ENCODE results near the gene NUTF2.
"Not testable (repeated sequence)": the region's sequence is repeated elsewhere in the genome, so short reads cannot be mapped to it uniquely, and the experiment has no call there.

NUTF2 gene

GRCh38 chr16:67846320-67847063 lies at the start of gene NUTF2:
Gene NUTF2 (plus strand): TSS chr16:67846933. CDS start chr16:67865131, 18,198 bp downstream.
- DNase-seq: peak; percentile 96

- DNase-seq: no peak
Measured at GRCh38 chr16:67800338-67800926, 46.3 kb upstream of the NUTF2 start.

- no peak for DNase-seq
Measured at GRCh38 chr16:67801241-67801640, 45.5 kb upstream of the NUTF2 start.

GRCh38 chr16:67801883-67802282 lies 44.9 kb upstream of the NUTF2 start:
- peak; percentile 11 for DNase-seq

- no peak for DNase-seq
Measured at GRCh38 chr16:67803894-67804293, 42.8 kb upstream of the NUTF2 start.

- no peak for DNase-seq
Measured at GRCh38 chr16:67804853-67805542, 41.7 kb upstream of the NUTF2 start.

GRCh38 chr16:67805718-67806427 lies 40.9 kb upstream of the NUTF2 start:
- no peak for DNase-seq

- peak; percentile 98 for DNase-seq
Measured at GRCh38 chr16:67806428-67807147, 40.1 kb upstream of the NUTF2 start, which contains the start of the genes RANBP10 and TSNAXIP1. Gene RANBP10 (minus strand): TSS chr16:67806560. CDS start chr16:67806536, 24 bp downstream. Gene TSNAXIP1 (plus strand): TSS chr16:67806889. CDS start chr16:67807150, 261 bp downstream.

- no peak for DNase-seq
Measured at GRCh38 chr16:67807148-67807682, 39.5 kb upstream of the NUTF2 start.

GRCh38 chr16:67811899-67812298 lies 34.8 kb upstream of the NUTF2 start:
- no peak for DNase-seq

GRCh38 chr16:67814567-67814966 lies 32.2 kb upstream of the NUTF2 start:
- no peak for DNase-seq

GRCh38 chr16:67820608-67821259 lies 26.0 kb upstream of the NUTF2 start:
- no peak for DNase-seq

- no peak for DNase-seq
Measured at GRCh38 chr16:67822511-67822910, 24.2 kb upstream of the NUTF2 start.

GRCh38 chr16:67825119-67825518 lies 21.6 kb upstream of the NUTF2 start:
- DNase-seq: no peak

- no peak for DNase-seq
Measured at GRCh38 chr16:67825906-67826305, 20.8 kb upstream of the NUTF2 start.

- no peak for DNase-seq
Measured at GRCh38 chr16:67828651-67829050, 18.1 kb upstream of the NUTF2 start.

- no peak for DNase-seq
Measured at GRCh38 chr16:67833030-67833414, 13.7 kb upstream of the NUTF2 start.

GRCh38 chr16:67833415-67834241 lies 13.1 kb upstream of the NUTF2 start:
- peak; percentile 94 for DNase-seq

- no peak for DNase-seq
Measured at GRCh38 chr16:67834242-67834614, 12.5 kb upstream of the NUTF2 start.

GRCh38 chr16:67837190-67837589 lies 9.5 kb upstream of the NUTF2 start:
- DNase-seq: not testable (repeated sequence)

GRCh38 chr16:67837811-67838210 lies 8.9 kb upstream of the NUTF2 start:
- no peak for DNase-seq
